ENCODE measurements around the gene HTR5A.

DNA sequence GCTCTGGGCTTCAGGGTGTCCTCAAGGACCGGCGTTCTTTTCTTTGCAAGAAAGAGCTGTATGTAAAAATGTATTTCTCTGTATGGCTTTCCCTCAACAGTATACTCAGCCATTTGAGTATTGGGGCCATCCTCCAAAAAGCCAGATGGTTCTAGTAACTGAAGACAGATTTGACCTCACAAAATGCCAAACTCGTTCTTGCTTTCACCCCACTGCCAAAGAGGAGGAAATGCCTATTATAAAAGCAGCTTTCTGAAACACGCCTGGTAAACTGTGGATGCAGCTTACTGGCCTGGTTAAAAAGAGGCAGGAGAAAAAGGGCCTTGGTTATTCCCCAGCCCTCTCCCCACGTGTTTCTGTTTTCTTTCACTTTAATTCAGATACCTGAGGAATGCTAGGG is 7.7 kb upstream of the HTR5A start:
- TF ChIP-seq, protein P1, sequence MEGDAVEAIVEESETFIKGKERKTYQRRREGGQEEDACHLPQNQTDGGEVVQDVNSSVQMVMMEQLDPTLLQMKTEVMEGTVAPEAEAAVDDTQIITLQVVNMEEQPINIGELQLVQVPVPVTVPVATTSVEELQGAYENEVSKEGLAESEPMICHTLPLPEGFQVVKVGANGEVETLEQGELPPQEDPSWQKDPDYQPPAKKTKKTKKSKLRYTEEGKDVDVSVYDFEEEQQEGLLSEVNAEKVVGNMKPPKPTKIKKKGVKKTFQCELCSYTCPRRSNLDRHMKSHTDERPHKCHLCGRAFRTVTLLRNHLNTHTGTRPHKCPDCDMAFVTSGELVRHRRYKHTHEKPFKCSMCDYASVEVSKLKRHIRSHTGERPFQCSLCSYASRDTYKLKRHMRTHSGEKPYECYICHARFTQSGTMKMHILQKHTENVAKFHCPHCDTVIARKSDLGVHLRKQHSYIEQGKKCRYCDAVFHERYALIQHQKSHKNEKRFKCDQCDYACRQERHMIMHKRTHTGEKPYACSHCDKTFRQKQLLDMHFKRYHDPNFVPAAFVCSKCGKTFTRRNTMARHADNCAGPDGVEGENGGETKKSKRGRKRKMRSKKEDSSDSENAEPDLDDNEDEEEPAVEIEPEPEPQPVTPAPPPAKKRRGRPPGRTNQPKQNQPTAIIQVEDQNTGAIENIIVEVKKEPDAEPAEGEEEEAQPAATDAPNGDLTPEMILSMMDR (conservative IDR thresholded peaks at IDR 0.05; ENCODE audit: low read depth in 2 of 2) = no peak
- no peak for TF ChIP-seq EZH2phosphoT487 (IDR thresholded peaks at IDR 0.05; ENCODE audit: unreplicated experiment)
- no peak for TF ChIP-seq EZH2 (IDR thresholded peaks at IDR 0.05; ENCODE audit: low read depth, unreplicated experiment)
- TF ChIP-seq POLR2AphosphoS5 (IDR thresholded peaks at IDR 0.05; ENCODE audit: low read depth) = no peak
- TF ChIP-seq, protein P2, sequence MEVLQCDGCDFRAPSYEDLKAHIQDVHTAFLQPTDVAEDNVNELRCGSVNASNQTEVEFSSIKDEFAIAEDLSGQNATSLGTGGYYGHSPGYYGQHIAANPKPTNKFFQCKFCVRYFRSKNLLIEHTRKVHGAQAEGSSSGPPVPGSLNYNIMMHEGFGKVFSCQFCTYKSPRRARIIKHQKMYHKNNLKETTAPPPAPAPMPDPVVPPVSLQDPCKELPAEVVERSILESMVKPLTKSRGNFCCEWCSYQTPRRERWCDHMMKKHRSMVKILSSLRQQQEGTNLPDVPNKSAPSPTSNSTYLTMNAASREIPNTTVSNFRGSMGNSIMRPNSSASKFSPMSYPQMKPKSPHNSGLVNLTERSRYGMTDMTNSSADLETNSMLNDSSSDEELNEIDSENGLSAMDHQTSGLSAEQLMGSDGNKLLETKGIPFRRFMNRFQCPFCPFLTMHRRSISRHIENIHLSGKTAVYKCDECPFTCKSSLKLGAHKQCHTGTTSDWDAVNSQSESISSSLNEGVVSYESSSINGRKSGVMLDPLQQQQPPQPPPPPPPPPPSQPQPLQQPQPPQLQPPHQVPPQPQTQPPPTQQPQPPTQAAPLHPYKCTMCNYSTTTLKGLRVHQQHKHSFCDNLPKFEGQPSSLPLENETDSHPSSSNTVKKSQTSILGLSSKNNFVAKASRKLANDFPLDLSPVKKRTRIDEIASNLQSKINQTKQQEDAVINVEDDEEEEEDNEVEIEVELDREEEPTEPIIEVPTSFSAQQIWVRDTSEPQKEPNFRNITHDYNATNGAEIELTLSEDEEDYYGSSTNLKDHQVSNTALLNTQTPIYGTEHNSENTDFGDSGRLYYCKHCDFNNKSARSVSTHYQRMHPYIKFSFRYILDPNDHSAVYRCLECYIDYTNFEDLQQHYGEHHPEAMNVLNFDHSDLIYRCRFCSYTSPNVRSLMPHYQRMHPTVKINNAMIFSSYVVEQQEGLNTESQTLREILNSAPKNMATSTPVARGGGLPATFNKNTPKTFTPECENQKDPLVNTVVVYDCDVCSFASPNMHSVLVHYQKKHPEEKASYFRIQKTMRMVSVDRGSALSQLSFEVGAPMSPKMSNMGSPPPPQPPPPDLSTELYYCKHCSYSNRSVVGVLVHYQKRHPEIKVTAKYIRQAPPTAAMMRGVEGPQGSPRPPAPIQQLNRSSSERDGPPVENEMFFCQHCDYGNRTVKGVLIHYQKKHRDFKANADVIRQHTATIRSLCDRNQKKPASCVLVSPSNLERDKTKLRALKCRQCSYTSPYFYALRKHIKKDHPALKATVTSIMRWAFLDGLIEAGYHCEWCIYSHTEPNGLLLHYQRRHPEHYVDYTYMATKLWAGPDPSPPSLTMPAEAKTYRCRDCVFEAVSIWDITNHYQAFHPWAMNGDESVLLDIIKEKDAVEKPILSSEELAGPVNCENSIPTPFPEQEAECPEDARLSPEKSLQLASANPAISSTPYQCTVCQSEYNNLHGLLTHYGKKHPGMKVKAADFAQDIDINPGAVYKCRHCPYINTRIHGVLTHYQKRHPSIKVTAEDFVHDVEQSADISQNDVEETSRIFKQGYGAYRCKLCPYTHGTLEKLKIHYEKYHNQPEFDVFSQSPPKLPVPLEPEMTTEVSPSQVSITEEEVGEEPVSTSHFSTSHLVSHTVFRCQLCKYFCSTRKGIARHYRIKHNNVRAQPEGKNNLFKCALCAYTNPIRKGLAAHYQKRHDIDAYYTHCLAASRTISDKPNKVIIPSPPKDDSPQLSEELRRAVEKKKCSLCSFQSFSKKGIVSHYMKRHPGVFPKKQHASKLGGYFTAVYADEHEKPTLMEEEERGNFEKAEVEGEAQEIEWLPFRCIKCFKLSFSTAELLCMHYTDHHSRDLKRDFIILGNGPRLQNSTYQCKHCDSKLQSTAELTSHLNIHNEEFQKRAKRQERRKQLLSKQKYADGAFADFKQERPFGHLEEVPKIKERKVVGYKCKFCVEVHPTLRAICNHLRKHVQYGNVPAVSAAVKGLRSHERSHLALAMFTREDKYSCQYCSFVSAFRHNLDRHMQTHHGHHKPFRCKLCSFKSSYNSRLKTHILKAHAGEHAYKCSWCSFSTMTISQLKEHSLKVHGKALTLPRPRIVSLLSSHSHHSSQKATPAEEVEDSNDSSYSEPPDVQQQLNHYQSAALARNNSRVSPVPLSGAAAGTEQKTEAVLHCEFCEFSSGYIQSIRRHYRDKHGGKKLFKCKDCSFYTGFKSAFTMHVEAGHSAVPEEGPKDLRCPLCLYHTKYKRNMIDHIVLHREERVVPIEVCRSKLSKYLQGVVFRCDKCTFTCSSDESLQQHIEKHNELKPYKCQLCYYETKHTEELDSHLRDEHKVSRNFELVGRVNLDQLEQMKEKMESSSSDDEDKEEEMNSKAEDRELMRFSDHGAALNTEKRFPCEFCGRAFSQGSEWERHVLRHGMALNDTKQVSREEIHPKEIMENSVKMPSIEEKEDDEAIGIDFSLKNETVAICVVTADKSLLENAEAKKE (CRISPR knock-in tag; IDR thresholded peaks at IDR 0.05) = no peak
- TF ChIP-seq, protein P3, sequence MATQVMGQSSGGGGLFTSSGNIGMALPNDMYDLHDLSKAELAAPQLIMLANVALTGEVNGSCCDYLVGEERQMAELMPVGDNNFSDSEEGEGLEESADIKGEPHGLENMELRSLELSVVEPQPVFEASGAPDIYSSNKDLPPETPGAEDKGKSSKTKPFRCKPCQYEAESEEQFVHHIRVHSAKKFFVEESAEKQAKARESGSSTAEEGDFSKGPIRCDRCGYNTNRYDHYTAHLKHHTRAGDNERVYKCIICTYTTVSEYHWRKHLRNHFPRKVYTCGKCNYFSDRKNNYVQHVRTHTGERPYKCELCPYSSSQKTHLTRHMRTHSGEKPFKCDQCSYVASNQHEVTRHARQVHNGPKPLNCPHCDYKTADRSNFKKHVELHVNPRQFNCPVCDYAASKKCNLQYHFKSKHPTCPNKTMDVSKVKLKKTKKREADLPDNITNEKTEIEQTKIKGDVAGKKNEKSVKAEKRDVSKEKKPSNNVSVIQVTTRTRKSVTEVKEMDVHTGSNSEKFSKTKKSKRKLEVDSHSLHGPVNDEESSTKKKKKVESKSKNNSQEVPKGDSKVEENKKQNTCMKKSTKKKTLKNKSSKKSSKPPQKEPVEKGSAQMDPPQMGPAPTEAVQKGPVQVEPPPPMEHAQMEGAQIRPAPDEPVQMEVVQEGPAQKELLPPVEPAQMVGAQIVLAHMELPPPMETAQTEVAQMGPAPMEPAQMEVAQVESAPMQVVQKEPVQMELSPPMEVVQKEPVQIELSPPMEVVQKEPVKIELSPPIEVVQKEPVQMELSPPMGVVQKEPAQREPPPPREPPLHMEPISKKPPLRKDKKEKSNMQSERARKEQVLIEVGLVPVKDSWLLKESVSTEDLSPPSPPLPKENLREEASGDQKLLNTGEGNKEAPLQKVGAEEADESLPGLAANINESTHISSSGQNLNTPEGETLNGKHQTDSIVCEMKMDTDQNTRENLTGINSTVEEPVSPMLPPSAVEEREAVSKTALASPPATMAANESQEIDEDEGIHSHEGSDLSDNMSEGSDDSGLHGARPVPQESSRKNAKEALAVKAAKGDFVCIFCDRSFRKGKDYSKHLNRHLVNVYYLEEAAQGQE (IDR thresholded peaks at IDR 0.05; ENCODE audit: unreplicated experiment) = no peak
- TF ChIP-seq JUNB (IDR thresholded peaks at IDR 0.05; ENCODE audit: unreplicated experiment) = no peak
- TF ChIP-seq, protein P4, sequence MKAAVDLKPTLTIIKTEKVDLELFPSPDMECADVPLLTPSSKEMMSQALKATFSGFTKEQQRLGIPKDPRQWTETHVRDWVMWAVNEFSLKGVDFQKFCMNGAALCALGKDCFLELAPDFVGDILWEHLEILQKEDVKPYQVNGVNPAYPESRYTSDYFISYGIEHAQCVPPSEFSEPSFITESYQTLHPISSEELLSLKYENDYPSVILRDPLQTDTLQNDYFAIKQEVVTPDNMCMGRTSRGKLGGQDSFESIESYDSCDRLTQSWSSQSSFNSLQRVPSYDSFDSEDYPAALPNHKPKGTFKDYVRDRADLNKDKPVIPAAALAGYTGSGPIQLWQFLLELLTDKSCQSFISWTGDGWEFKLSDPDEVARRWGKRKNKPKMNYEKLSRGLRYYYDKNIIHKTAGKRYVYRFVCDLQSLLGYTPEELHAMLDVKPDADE (IDR thresholded peaks at IDR 0.05) = no peak
- no peak for TF ChIP-seq STAT1 (IDR thresholded peaks at IDR 0.05; ENCODE audit: unreplicated experiment)
- no peak for TF ChIP-seq CREB1 (CRISPR knock-in tag; IDR thresholded peaks at IDR 0.05; ENCODE audit: low read depth)
- TF ChIP-seq ZNF331 (CRISPR knock-in tag; IDR thresholded peaks at IDR 0.05; ENCODE audit: low read depth) = no peak

Data from GM23338 (cell line).